Breast epithelium (tissue), 3 donors: Measurements from ENCODE around the gene GLYATL3.

Experiments used
- CTCF ChIP-seq, 3 donors: fragments of 450-650 bp; IDR thresholded peaks; one replicate each; pipeline ENCODE4 v1.5.1; 2016 to 2017; ENCODE audit warnings: antibody characterized with exemption in 3 of 3, mild to moderate bottlenecking in 3 of 3, moderate library complexity in 3 of 3
- POLR2A ChIP-seq: fragments of 450-650 bp; IDR thresholded peaks from one replicate; pipeline ENCODE4 v1.6.1; 2016; ENCODE audit warnings: antibody characterized with exemption, mild to moderate bottlenecking, moderate library complexity
- POLR2AphosphoS5 ChIP-seq, 3 donors: sonication (generic); formaldehyde crosslinking; IDR thresholded peaks; one replicate each; pipeline ENCODE4 v1.6.1; 2017; ENCODE audit warnings: antibody characterized with exemption in 3 of 3

GRCh38 chr6:49506569-49507111 lies 6.9 kb downstream of the GLYATL3 start:
- no peak for TF ChIP-seq POLR2A
- no peak for TF ChIP-seq POLR2AphosphoS5 (IDR thresholded peaks at IDR 0.05)
- TF ChIP-seq CTCF (IDR thresholded peaks at IDR 0.05) = no peak
